Renal cortical epithelial cell (primary cell): ENCODE measurements around the gene SAFB. TPM values are rescaled to one million over a fixed set of nuclear protein-coding genes. Genes with fewer than 3 reads are reported as not detected.

Experiments used
- DNase-seq: peaks from one replicate; pipeline ENCODE4 v3.0.0-alpha.2; 2011; ENCODE audit warnings: low read depth
- total RNA-seq: library from RNA; depleted of rRNA; stranded (reverse); fragments of >200 nt; gene quantifications from 2 replicates; pipeline ENCODE4 v1.2.3, GENCODE V29; 2014

Gene SAFB
- 16.5 and 86.8 TPM in 2 replicates for total RNA-seq

GRCh38 chr19:5622465-5623396 is at the start of gene SAFB, which contains the start of gene SAFB2:
SAFB (plus strand) TSS chr19:5623083; CDS start chr19:5623206, 123 bp downstream.
SAFB2 (minus strand) TSS chr19:5622776; CDS start chr19:5622715, 61 bp downstream.
- DNase-seq: peak; percentile 99

- no peak for DNase-seq
These were observed 47.3 kb upstream of the SAFB start for GRCh38 chr19:5575590-5575989.

GRCh38 chr19:5578097-5578846 is 44.6 kb upstream of the SAFB start:
- DNase-seq: no peak

- no peak for DNase-seq
These were observed 43.6 kb upstream of the SAFB start for GRCh38 chr19:5579286-5579685.

GRCh38 chr19:5579697-5580096 is 43.2 kb upstream of the SAFB start:
- DNase-seq: no peak

- DNase-seq: no peak
These were observed 42.7 kb upstream of the SAFB start for GRCh38 chr19:5580161-5580571.

GRCh38 chr19:5585461-5586299 is 37.2 kb upstream of the SAFB start:
- no peak for DNase-seq

GRCh38 chr19:5586300-5587070 is 36.4 kb upstream of the SAFB start:
- no peak for DNase-seq

GRCh38 chr19:5587071-5587455 is 35.8 kb upstream of the SAFB start:
- no peak for DNase-seq

GRCh38 chr19:5587661-5588060 is 35.2 kb upstream of the SAFB start:
- DNase-seq: no peak

- no peak for DNase-seq
These were observed 34.4 kb upstream of the SAFB start for GRCh38 chr19:5588441-5588840.

GRCh38 chr19:5588906-5589676 is 33.8 kb upstream of the SAFB start:
- no peak for DNase-seq

GRCh38 chr19:5590151-5590864 is 32.6 kb upstream of the SAFB start:
- no peak for DNase-seq

- no peak for DNase-seq
These were observed 32.1 kb upstream of the SAFB start for GRCh38 chr19:5590865-5591154.

GRCh38 chr19:5591476-5591875 is 31.4 kb upstream of the SAFB start:
- DNase-seq: no peak

GRCh38 chr19:5592531-5593342 is 30.1 kb upstream of the SAFB start:
- no peak for DNase-seq

- no peak for DNase-seq
These were observed 29.3 kb upstream of the SAFB start for GRCh38 chr19:5593343-5594255.

GRCh38 chr19:5594521-5594950 is 28.3 kb upstream of the SAFB start:
- DNase-seq: no peak
